Glutamatergic neuron (in vitro differentiated cells): ENCODE data around the gene TMEM242. TPM values are rescaled to one million over a fixed set of nuclear protein-coding genes. Genes with fewer than 3 reads are reported as not detected.

ENCODE experiments used
- DNase-seq: peaks from one replicate; pipeline ENCODE4 v3.0.0; 2022
- H3K27ac Mint-ChIP-seq: one replicate; pipeline ENCODE4 v1.8.0; 2020; ENCODE audit warnings: mild to moderate bottlenecking, mixed read lengths, inconsistent platforms; ENCODE audit not compliant: unreplicated experiment
- H3K27me3 Mint-ChIP-seq: one replicate; pipeline ENCODE4 v1.8.0; 2020; ENCODE audit warnings: mild to moderate bottlenecking, moderate library complexity, mixed read lengths, inconsistent platforms; ENCODE audit not compliant: unreplicated experiment
- H3K36me3 Mint-ChIP-seq: one replicate; pipeline ENCODE4 v1.8.0; 2020; ENCODE audit warnings: mild to moderate bottlenecking, mixed read lengths, inconsistent platforms; ENCODE audit not compliant: unreplicated experiment
- H3K4me1 Mint-ChIP-seq: one replicate; pipeline ENCODE4 v1.8.0; 2020; ENCODE audit warnings: mild to moderate bottlenecking, low read depth, mixed read lengths, inconsistent platforms; ENCODE audit not compliant: unreplicated experiment
- H3K4me3 Mint-ChIP-seq: one replicate; pipeline ENCODE4 v1.8.0; 2020; ENCODE audit warnings: mild to moderate bottlenecking, mixed read lengths, inconsistent platforms; ENCODE audit not compliant: unreplicated experiment
- H3K9me3 Mint-ChIP-seq: one replicate; pipeline ENCODE4 v1.8.0; 2020; ENCODE audit warnings: mild to moderate bottlenecking, moderate library complexity, mixed read lengths, inconsistent platforms; ENCODE audit not compliant: unreplicated experiment
- total RNA-seq: library from RNA; stranded (reverse); fragmentation: NEBNext Ultra II Directional; extraction: Animal tissue kit (Norgen Biotek cat#: 25700); gene quantifications from one replicate; pipeline ENCODE4 v1.2.1, GENCODE V29; 2021; ENCODE audit not compliant: unreplicated experiment
- TF ChIP-seq, protein P1 (sequence below): fragments of 200-600 bp; sonication (generic); IDR thresholded peaks from one replicate; pipeline ENCODE4 v1.5.0; 2021; ENCODE audit not compliant: partially characterized antibody, unreplicated experiment

Gene TMEM242
- total RNA-seq, 1 donor from 2014 or later = 19.7 TPM

DNA sequence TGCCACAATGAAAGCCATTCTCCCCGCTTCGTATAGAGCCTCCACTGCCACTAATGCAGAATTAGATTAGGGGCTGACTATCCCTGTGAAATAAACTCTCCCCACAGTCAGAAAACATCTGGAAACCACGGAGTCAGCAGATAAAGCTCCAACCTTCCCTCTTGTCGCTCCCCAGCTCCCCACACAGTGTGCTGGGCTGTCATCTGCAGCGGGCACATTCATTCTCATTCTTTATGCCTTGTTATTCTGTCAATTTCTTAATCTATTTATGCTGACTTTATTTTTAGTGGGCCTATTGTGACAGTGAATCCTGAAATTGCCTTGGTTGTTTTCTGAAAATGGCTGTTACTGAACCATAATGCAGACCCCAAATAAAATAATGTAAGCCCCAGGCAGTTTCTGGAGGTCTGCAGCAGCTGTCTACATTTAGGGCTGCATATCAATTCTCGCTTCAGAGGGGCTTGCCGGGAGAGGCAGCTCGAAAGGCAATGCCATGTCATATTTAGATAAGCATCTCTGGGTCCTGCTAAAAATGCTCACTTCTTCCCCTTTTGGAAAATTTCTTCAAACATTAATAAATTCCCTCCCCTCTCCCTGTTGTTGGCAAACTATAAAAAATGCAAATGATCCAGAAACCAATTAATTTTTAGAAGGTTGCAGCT is 71.6 kb downstream of the TMEM242 start:
- peaks cover 2% of the 10 kb centered on the region for H3K27me3 Mint-ChIP-seq
- peaks cover 12% of the 10 kb centered on the region for H3K9me3 Mint-ChIP-seq
- H3K36me3 Mint-ChIP-seq = no peaks in the 10 kb centered on the region
- no peak overlapping the region for H3K4me3 Mint-ChIP-seq
- DNase-seq = no peak
- H3K4me1 Mint-ChIP-seq = peaks cover 1% of the 10 kb centered on the region
- H3K27ac Mint-ChIP-seq = no peak overlapping the region
- TF ChIP-seq, protein P1, sequence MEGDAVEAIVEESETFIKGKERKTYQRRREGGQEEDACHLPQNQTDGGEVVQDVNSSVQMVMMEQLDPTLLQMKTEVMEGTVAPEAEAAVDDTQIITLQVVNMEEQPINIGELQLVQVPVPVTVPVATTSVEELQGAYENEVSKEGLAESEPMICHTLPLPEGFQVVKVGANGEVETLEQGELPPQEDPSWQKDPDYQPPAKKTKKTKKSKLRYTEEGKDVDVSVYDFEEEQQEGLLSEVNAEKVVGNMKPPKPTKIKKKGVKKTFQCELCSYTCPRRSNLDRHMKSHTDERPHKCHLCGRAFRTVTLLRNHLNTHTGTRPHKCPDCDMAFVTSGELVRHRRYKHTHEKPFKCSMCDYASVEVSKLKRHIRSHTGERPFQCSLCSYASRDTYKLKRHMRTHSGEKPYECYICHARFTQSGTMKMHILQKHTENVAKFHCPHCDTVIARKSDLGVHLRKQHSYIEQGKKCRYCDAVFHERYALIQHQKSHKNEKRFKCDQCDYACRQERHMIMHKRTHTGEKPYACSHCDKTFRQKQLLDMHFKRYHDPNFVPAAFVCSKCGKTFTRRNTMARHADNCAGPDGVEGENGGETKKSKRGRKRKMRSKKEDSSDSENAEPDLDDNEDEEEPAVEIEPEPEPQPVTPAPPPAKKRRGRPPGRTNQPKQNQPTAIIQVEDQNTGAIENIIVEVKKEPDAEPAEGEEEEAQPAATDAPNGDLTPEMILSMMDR = no peak

DNA sequence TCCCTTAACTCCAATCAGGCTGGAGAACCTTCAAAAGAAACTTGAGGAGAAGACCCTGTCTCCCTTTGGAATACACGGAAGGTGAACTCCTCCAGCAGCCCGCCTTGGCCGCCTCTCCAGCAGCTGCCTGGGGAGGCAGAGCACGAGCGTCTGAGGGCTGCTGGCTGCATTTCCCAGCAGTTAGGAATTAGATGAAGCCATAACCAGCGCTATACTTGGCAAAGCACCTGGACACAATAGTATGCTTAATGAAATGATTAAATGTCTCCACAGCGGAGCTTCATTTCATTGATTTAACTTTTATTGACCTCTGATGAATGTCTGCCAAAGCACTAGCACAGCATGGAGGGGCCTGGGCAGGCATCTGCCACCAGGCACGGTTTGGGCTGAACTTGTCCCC is 73.5 kb downstream of the TMEM242 start:
- TF ChIP-seq, protein P1 = no peak
- Mint-ChIP-seq H3K36me3 (no peaks in the 10 kb centered on the region), H3K27me3 (peaks cover 5% of the 10 kb centered on the region), H3K4me3 (no peak overlapping the region), H3K9me3 (peaks cover 8% of the 10 kb centered on the region), H3K27ac (no peak overlapping the region), H3K4me1 (peaks cover 8% of the 10 kb centered on the region)
- DNase-seq = no peak

DNA sequence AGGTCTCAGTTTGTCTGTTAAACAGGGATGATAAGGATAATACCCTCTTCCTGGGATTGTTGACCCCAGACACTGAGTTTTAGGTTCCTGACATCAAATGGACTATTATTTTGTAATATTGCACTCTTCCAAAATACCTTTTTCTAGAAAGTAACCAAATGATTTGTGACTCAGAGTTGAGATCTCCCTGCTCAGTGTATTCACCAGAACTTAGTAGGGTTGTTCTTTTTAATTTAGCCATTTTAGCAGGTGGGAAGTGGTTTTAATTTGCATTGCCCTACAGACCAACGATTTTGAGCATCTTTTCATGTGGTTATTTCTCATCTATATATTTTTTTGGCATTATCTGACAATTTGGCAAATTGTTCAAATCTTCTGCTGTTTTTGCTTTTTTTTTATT is 75.1 kb downstream of the TMEM242 start:
- peaks cover 10% of the 10 kb centered on the region for H3K4me1 Mint-ChIP-seq
- no peak for DNase-seq
- H3K27me3 Mint-ChIP-seq = peaks cover 5% of the 10 kb centered on the region
- H3K27ac Mint-ChIP-seq = no peak overlapping the region
- peaks cover 5% of the 10 kb centered on the region for H3K9me3 Mint-ChIP-seq
- TF ChIP-seq, protein P1 = no peak
- peaks cover 2% of the 10 kb centered on the region for H3K36me3 Mint-ChIP-seq
- no peak overlapping the region for H3K4me3 Mint-ChIP-seq

DNA sequence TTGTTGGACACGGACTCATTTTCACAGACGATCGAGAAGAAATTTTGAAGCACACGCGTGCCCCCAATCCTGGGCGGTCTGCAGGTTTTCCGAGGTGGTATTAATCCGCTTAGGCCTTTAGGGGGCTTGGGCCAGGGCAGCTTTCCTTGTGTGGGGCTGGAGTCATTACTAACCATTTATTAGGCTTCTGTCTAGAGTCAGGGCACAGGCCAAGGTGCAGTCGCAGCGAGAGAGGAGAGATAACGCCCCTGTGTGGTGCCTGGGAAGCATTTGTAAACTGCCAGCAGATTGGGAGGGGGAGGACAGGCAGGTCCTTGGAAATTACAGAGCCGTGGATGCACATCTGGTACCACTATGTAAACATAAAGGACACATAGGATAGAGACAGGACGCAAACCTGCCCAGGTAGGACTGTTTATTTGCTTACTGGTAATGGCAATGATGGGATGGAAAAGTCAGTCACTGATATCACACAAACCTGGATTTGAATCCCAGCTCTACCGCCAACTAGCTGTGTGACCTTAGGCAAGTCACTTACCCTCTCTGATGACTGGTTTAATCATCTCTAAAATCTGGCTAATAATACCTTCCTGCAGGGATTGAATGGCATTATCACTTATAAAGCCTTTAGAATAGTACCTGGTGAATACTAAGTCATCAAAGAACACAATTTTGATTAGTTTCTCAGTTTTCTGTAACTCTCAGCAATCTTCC is 76.4 kb downstream of the TMEM242 start:
- Mint-ChIP-seq H3K36me3 (peaks cover 6% of the 10 kb centered on the region), H3K27me3 (peaks cover 5% of the 10 kb centered on the region), H3K9me3 (peaks cover 5% of the 10 kb centered on the region), H3K4me1 (peaks cover 10% of the 10 kb centered on the region), H3K4me3 (no peak overlapping the region), H3K27ac (peak overlapping the region; percentile 8)
- no peak for DNase-seq
- TF ChIP-seq, protein P1 = no peak

DNA sequence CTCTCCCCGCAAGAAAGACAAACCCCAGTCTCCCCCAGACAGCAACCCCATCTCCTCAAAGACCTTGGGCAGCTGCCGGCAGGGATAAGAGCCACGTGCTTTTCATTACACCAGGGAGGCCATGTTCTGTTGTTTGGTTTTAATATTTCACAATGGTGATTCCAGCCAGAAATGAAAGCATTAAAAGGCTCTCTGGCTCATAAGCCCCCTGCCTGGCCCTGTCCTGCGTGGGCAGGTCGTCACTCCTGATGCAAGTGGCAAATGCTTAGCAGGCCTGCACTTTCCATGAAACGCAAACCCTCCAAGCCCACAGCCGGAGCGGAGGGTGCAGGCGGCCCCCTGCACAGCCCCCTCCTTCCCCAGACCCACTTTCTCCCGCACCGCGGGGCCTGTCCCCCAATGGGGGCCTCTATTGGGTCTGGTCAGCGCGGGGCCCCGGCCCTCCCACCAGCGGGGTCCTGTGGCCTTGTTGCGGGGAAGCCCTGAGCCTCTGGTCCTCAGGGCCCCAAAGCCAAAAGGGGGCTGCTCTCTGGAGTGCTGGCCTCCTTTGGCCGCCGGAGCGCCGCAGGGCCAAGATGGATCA is 77.2 kb downstream of the TMEM242 start:
- Mint-ChIP-seq H3K4me3 (no peak overlapping the region), H3K36me3 (peaks cover 6% of the 10 kb centered on the region), H3K27me3 (peaks cover 5% of the 10 kb centered on the region), H3K9me3 (peaks cover 6% of the 10 kb centered on the region), H3K4me1 (peaks cover 10% of the 10 kb centered on the region), H3K27ac (no peak overlapping the region)
- TF ChIP-seq, protein P1 = no peak
- DNase-seq = no peak
